Stimulated activated CD8-positive, alpha-beta memory T cell treated with anti-CD3 and anti-CD28 coated beads, Interleukin-7, amount 100 ng/mL, for 24 hours (primary cell): ENCODE data around the gene PIEZO1.

Source experiments
- DNase-seq: peaks from one replicate; pipeline ENCODE4 v3.0.0-alpha.2; 2020; ENCODE audit warnings: low read depth

Gene PIEZO1

DNA sequence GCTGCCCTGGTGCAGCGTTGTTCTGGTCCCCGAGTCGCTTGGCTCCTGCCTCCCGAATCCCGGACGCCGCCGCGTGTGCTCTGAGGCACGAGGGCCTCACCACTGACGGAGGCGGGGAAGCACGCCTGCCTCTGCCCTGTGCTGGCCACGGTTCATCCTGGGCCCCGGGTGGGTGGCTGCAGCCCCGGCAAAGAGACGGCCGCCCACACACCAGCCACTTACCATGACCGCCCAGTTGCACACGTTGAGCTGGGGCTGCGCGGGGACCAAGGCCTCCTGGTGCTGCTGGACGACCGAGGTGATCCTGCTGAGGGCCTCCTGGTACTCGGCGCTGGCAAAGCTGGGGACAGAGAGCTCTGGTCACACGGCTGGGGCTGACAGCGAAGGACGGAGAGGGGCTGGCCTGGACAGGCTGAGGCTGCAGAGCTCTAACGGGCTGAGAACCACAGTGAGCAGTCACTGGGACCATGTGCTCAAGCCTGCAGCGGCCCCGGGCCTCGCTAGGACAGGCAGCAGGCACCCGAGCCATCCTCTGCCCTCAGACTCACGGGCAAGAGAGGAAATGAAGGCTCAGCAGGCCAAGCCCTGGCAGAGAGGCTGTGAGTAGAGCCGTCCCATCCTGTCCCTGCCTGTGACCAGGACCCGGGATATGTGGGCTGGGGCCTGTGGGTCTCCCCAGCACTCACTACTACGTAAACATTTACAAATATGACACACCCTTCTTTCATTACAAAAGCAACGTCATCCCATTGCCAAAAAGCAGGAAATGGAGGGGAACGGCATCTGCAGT is 33.0 kb upstream of the PIEZO1 start:
- DNase-seq: no peak

DNA sequence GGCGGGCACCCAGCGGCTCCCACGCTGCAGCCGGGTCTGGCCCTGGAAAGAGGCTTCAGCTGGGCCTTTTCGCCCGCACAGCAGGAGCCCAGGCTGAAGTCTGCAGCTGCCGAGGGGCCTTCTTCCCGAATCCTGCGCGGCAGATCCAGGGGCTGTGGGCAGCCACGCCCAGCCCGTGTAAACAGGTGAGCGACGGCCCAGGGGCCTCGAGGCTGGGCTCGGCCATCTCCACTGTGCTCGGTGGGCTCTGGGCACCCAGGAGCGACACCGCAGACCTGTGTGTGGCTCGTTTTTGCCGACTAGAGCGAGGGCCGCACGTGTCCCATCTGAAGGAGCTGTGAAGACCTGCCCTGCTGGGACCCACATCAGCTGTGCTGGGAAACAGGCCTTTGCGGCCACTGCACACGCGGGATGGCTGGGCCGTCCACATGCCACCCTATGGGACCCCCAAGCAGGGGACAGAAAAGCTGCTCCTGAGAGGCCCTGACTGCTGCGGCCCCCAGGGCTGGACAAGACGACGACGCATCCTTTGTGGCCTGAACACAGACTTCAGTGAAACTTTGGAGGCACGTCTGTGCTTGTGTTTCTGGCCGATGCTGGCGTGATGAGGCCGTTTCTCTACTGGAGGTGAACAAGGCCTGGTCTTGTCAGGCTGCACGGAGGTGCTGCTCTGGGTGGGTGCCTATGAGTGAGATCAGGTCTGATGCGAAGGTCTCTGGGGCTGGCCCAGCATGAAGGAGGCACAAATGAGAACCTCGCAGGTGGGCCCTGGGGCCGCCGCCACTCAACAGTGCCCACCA is 31.9 kb upstream of the PIEZO1 start:
- DNase-seq: no peak

DNA sequence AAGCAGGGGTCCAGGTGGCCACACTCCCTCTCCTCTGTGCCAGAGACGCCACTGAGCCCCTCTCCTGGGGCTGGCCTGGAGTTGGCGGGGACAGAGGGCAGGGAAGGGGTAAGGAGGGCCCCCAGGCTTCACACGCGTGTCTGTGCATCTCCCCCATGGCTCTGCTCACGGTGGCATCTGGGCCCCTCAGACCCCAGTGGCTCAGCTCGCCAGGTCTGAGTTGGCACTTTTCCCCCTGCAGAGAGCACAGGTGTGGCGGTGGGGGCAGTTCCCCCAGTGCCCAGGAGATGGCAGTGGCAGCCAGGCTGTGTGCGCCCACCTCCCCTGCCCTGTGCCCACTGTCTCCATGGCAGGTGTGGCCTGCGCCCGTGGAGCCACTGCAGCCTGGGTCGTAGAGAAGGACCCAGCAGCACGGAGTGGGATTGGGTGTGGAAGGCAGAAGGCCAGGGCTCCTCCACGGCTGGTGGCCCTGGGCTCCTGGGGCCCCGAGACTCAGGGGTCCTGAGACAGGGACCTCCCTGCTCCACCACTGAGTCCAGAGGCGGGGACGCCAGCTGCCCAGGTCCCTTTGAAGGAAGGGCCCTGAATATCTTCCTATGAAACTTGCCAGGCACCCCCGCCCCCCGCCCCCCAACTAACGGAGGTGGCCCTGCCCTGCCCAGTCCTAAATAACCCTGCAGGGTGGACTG is 31.0 kb upstream of the PIEZO1 start:
- DNase-seq: no peak

- DNase-seq: no peak
Measured at GRCh38 chr16:88815227-88815626, 30.2 kb upstream of the PIEZO1 start.

DNA sequence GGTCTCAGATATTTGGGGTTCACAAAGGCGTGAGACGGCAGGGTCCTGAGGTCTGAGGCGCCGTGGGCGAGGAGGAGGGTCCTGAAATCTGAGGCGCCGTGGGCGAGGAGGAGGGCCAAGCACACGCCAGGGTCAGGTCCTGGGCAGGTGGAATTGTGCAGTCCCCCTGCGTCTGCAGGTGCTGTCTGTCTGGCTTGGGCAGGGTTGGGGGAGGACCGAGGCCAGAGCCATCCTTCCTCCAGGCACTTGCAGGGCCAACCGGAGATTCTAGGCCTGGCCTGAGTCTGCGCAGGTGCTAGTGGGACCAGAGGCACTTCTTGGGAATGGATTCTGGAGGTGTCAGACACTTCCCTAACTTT is 29.1 kb upstream of the PIEZO1 start:
- no peak for DNase-seq

DNA sequence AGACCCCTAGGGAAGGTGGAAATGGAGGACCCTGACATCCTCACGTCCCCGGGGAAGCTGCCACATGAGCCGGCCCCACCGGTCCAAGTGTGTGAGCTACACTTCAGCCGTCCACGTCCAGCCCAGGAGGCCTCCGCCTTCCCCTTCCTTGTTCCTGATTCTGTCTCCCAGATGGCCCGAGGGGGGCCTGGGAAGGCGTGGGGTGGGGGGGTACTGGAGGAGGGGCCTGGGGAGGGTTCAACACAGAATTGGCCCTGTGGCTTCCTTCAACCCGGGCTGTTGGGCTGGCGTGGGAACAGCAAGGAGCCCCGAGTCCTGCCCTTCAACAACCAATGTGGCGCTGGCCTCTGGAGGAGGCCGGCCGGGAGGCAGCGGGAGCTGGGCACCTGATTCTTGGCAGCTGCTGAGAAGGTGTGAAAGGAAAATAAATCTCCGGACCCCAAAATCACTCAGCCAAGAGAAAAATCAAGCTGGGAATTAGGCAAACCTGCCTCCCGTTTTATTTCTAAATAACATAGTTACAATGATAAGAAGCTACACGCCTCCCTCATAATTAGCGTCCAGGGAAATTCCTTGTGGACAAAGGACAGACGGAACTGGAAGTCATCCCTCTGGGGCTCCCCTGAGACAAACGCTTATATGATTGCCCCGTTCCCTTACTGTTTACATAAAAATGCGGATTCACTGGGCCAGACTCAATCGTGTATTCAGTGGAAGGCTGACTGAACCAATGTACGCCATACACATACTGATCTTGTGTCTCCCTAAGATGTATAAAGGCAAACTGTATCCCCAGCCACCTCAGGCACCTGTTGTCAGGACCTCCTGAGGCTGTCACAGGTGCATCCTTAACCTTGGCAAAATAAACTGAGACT is 28.5 kb upstream of the PIEZO1 start:
- DNase-seq: no peak

DNA sequence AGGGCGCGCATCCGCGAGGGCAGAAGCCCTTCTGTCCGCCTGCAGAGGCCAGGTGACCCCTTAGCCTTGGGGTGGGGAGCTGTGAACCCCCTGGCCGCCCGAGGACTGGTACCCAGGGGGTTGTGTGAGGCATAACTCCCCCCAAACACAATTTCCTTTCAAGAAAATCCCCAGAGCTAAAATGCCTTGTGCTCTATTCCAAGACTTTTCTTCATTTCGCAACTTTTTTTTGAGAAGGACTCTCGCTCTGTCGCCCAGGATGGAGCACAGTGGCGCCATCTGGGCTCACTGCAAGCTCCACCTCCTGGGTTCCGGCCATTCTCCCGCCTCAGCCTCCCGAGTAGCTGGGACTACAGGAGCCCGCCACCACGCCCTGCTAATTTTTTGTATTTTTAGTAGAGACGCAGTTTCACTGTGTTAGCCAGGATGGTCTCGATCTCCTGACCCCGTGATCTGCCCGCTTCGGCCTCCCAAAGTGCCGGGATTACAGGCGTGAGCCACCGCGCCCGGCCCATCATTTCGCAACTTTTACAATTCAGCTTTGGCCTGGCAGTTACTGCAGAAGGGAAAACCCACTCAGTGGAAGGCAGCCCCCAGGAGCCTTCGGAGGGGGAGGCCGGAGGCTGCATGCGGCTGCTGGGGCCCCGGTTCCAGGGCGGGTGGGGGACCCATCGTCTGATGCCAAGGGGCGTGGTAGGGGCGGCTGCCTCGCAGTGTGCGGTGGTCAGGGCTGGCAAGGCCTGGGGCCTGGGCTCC is 27.7 kb upstream of the PIEZO1 start:
- no peak for DNase-seq

DNA sequence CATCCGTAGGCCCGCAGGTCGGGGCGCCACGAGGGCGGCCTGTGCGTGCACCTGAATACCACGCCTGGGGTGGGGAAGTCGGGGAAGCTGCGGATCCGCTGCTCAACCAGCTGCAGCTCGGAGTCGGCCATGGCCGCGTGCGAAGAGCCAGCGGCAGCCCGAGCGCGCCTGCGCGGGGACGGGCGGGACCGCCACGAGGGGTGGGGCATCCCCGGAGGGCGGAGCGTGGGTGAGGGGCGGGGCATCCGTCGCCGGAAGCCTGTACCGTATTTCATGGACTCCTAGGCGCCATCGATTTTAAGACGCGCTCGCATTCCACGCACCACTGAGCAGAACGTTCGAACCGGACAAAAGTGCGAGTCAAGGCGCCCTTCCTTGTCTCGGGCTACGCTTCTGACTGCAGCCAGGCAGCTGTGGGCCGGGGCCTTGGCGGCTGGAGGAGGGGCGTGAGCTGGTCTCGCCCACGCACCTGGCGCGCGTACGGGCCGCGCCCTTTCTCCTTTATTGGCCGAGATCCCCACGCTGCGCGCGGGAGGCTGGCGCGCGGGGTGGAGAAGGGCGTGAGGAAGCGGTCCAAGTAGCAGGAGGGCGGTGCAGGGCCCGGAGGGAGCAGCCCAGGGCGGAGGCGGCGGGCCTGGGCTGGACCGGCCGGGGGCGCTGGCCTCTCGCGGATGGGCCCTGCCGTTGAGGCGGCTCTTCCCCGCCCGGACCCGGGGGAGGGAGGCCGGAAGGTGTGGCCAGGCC is 26.9 kb upstream of the PIEZO1 start, which contains the start of gene APRT:
APRT (minus strand) TSS at position 160 of the 744 bp plus-strand sequence; CDS start at position 131, 29 bp downstream.
- peak; percentile 96 for DNase-seq

- peak; percentile 52 for DNase-seq
Measured at GRCh38 chr16:88810912-88811768, 26.1 kb upstream of the PIEZO1 start.

- no peak for DNase-seq
Measured at GRCh38 chr16:88810166-88810911, 25.3 kb upstream of the PIEZO1 start.

DNA sequence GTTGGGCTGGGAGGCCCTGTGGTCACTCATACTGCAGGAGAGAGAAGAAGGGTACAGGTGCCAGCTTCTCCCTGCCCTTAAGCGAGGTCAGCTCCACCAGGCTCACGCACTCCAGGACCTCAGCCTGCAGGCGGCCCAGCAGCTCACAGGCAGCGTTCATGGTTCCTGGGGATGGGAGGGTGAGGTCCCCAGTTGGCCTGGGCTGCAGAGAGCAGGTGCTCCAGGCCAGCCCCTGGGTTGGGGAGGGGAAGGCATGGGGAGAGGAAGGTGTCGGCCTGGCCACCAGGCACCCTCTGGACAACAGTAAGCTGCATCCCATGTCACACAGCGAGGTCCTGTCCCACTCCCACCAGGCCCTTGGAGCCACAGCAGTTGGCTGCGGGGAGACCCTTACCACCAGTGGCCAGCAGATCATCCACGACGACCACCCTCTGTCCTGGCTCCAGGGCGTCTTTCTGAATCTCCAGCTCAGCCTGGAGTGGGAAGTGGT is 24.7 kb upstream of the PIEZO1 start:
- DNase-seq: no peak

DNA sequence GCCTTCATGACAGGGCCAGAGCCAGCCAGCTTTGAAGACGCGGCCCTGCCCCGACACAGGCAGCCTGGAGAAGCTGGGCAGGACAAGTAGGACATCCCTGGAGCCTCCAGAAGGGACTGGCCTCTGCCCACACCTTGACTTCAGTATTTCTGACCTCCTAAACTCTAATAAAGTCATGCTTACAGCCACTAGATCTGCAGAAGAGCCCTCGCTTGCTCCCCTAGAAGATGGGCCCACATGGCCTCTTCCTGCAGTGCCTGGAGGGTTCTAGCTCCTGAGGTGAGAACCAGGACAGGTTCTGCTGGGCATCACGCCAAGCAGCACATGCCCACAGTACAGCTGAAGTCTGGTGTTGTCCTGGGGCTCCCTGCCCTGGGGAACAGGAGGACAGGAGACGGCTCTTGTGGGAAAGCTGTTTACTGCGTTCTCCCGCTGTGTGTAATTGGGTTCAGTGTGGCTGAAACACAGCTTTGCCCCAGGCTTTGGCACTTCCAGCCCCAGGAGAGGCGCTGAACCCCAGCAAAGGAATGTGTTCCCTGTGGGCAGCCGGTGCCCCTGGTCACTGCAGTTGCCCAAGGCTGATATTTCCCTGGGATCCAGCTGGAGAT is 24.2 kb upstream of the PIEZO1 start:
- DNase-seq: no peak

DNA sequence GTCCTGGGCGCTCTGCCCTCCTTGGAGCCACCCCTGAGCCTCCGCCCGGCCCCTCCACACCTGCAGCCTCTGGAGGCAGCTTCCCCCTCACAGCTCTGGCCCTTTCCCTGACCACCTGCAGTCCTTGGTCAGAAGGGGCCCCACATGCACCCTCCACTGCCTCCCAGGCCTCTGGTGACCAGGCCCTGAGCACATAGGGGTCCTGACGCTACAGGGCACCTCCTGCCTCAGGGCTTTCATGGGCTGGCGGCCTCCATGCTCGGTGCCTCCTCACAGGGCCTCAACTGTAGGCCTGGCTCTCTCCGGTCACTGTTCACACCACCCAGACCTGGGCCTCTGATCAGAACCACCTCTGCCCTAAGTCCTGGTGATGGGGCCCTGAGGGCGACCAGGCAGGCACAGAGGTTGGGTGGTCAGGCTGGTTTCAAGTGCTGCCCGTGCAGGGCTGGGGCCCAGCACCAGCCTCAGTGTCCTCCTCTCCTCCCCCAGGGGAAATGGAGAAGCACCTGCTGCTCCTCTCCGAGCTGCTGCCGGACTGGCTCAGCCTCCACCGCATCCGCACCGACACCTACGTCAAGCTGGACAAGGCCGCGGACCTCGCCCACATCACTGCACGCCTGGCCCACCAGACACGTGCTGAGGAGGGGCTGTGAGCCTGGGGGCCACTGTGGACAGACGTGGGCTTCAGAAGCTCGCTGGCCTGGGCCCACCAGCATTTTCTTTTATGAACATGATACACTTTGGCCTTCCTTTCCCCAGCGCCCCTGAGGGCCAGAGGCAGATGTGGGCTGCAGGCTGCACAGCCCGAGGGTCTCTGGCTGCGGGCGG is 22.8 kb upstream of the PIEZO1 start:
- no peak for DNase-seq

DNA sequence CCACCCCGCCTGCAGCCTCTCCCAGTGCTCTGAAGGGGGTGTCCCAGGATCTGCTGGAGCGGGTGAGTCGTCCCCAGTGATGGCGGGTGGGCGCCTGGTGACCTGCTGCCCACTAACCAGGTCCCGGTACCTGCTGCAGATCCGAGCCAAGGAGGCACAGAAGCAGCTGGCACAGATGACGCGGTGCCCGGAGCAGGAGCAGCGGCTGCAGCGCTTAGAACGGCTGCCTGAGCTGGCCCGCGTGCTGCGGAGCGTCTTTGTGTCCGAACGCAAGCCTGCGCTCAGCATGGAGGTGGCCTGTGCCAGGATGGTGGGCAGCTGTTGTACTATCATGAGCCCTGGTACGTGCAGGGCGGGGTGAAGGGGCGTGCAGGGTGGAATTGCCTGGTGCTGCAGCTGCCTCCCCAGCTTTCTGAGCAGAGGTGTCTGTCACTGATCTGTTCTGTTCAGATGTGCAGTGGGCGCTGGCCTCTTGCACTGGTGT is 22.2 kb upstream of the PIEZO1 start:
- DNase-seq: no peak

DNA sequence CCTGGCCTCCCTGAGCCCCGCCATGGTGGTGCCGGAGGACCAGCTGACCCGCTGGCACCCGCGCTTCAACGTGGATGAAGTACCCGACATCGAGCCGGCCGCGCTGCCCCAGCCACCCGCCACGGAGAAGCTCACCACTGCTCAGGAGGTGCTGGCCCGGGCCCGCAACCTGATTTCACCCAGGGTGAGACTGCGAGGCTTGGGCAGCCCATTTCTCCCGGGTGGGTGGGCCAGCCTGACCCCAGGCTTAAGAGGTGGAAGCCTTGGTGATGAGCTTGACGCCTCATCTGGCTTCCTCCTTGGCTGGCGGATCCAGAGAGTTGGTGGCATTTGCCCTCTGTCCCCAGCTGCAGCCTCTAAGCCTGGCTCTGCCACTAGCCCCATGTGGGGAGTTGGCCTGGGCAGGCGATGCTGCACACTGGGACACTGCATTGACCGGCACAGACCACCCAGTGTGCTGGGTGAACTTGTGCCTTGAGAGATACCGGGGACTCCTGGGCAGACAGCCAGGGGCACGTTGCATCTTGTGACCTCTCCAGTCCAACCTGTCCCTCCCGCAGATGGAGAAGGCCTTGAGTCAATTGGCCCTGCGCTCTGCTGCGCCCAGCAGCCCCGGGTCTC is 21.6 kb upstream of the PIEZO1 start:
- no peak for DNase-seq

DNA sequence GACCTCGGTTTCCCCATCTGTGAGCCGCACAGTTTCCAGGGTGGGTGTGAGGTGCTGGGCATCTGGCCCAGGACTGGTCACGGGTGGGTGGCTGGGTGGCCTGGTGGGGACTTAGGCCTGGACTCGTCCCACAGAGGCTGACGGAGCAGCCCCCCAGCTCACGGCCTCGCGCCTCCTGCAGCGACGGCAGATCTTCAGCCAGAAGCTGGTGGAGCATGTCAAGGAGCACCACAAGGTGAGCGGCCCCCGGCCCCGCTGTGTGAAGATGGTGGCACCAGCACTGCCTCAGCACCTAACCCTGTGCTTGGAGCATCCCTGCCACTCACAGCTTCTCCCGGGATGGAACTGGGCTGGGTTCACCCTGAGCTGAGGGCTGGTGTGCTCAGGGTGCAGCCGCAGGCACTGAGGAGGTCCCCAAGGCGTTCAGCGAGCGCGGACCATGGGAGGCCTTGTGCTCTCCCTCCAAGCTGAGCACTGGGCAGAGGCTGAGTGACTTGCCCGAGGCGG is 20.9 kb upstream of the PIEZO1 start:
- no peak for DNase-seq
